H1 (cell line): Measurements from ENCODE around the gene PRSS21. TPM values are rescaled to one million over a fixed set of nuclear protein-coding genes. Genes with fewer than 3 reads are reported as not detected.

Experiments used
- CEBPB ChIP-seq: IDR thresholded peaks from 2 replicates; pipeline ENCODE4 v1.6.1; 2012; ENCODE audit warnings: low read depth, low read length
- CTBP2 ChIP-seq: IDR thresholded peaks from 2 replicates; pipeline ENCODE4 v1.7.0; 2011; ENCODE audit warnings: borderline replicate concordance, mild to moderate bottlenecking, moderate library complexity, mixed read lengths, low read length; ENCODE audit not compliant: insufficient read depth, insufficient read length
- EZH2 ChIP-seq: fragments of 200-600 bp; sonication (generic); IDR thresholded peaks from 2 replicates; pipeline ENCODE4 v1.7.1; 2012; ENCODE audit warnings: low read depth, mild to moderate bottlenecking, moderate library complexity, low read length, inconsistent platforms; ENCODE audit not compliant: severe bottlenecking
- GABPA ChIP-seq: IDR thresholded peaks from 2 replicates; pipeline ENCODE4 v1.6.1; 2011; ENCODE audit warnings: mild to moderate bottlenecking, low read length, moderate library complexity, borderline replicate concordance; ENCODE audit not compliant: insufficient read depth
- JUN ChIP-seq: IDR thresholded peaks from 2 replicates; pipeline ENCODE4 v1.6.1; 2011; ENCODE audit warnings: low read depth, mild to moderate bottlenecking, improper control_type of control experiment, low read length
- RAD21 ChIP-seq, 2 experiments: IDR thresholded peaks in 1 of 2; conservative IDR thresholded peaks in 1 of 2; 2 replicates each; pipeline ENCODE4 v1.6.1; 2011; ENCODE audit warnings: low read depth in 2 of 2, low read length in 2 of 2, improper control_type of control experiment in 1 of 2, inconsistent platforms in 1 of 2, mild to moderate bottlenecking in 1 of 2, moderate library complexity in 1 of 2
- polyA plus RNA-seq, 7 experiments: library from polyadenylated mRNA; depleted of rRNA in 3 of 7; stranded (reverse) in 5 of 7; unstranded in 2 of 7; fragments of >200 nt in 5 of 7; fragments of 200-250 nt in 2 of 7; gene quantifications; 1 replicate in 5 of 7; 2 replicates in 1 of 7; 4 replicates in 1 of 7; pipeline versions ENCODE4 v1.2.1 to v1.2.3, GENCODE V29; 2011 to 2013; ENCODE audit warnings: missing spikeins in 2 of 7, mixed read lengths in 2 of 7
- total RNA-seq: library from RNA; stranded (reverse); fragmentation: NEBNext Ultra II Directional; extraction: Animal tissue kit (Norgen Biotek cat#: 25700); gene quantifications from 2 replicates; pipeline ENCODE4 v1.2.1, GENCODE V29; 2021
- TF ChIP-seq, protein P1 (sequence below), 3 experiments: IDR thresholded peaks; 1 replicate in 2 of 3; 2 replicates in 1 of 3; pipeline versions ENCODE4 v1.5.1 to v1.6.1; 2011; ENCODE audit warnings: low read length in 3 of 3, mild to moderate bottlenecking in 3 of 3, inconsistent platforms in 2 of 3, low read depth in 1 of 3, moderate library complexity in 1 of 3; ENCODE audit not compliant: insufficient read depth in 1 of 3; ENCODE audit errors: control extremely low read depth in 1 of 3

The PRSS21 gene
- total and polyA plus RNA-seq, 2 of the 8 experiments (the other 6 are each of a cell fraction or from before 2014, with no cell fraction given): 0.76 to 1.0 TPM

DNA sequence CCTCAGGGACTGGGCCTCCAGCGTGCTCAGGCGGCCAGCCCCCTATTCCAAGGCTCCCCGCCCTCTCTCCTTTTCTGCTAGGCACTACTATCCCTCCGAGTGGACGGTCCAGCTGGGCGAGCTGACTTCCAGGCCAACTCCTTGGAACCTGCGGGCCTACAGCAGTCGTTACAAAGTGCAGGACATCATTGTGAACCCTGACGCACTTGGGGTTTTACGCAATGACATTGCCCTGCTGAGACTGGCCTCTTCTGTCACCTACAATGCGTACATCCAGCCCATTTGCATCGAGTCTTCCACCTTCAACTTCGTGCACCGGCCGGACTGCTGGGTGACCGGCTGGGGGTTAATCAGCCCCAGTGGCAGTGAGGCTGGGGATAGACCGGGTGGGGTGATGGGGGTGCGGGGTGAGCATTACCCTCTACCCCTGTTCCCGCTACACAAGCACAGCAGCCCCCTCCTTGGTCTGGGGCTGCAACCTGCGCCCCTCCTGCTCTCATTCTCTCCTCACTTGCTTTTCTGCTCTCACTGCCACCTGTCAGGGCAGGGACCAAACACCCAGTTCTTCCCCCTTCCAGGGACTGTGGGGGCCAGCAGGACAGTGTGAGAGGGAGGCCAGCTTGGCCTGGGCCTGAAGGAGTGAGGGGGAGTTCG, 17.7 kb upstream of the PRSS21 start (continued):
- TF ChIP-seq RAD21 (IDR thresholded peaks at IDR 0.05 in 1 of 2, conservative IDR thresholded peaks at IDR 0.05 in 1 of 2; ENCODE audit: low read depth in 2 of 2, low read length in 2 of 2) (no peak), CTBP2 (no peak), GABPA (no peak), CEBPB (no peak), EZH2 (no peak), JUN (no peak)
- TF ChIP-seq, protein P1, sequence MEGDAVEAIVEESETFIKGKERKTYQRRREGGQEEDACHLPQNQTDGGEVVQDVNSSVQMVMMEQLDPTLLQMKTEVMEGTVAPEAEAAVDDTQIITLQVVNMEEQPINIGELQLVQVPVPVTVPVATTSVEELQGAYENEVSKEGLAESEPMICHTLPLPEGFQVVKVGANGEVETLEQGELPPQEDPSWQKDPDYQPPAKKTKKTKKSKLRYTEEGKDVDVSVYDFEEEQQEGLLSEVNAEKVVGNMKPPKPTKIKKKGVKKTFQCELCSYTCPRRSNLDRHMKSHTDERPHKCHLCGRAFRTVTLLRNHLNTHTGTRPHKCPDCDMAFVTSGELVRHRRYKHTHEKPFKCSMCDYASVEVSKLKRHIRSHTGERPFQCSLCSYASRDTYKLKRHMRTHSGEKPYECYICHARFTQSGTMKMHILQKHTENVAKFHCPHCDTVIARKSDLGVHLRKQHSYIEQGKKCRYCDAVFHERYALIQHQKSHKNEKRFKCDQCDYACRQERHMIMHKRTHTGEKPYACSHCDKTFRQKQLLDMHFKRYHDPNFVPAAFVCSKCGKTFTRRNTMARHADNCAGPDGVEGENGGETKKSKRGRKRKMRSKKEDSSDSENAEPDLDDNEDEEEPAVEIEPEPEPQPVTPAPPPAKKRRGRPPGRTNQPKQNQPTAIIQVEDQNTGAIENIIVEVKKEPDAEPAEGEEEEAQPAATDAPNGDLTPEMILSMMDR (IDR thresholded peaks at IDR 0.05; ENCODE audit: control extremely low read depth in 1 of 3, insufficient read depth in 1 of 3, low read depth in 1 of 3, low read length in 3 of 3): no peak
- TF ChIP-seq, all 59 proteins: peak for 0
